AG04449 (cell line): ENCODE data around the gene BBS1.
"Not testable (repeated sequence)": the region's sequence is repeated elsewhere in the genome, so short reads cannot be mapped to it uniquely, and the experiment has no call there.

Source experiments
- CTCF ChIA-PET: fragments of 350-600 bp; formaldehyde crosslinking; extraction: SDS; loops from one replicate; lab custom pipeline; 2021; ENCODE audit warnings: antibody characterized with exemption; lab: Yijun Ruan, JAX
- POLR2A ChIA-PET: fragments of 400-600, 350-600 bp; formaldehyde crosslinking; extraction: SDS; loops from one replicate; lab custom pipeline; 2020; ENCODE audit warnings: antibody characterized with exemption, inconsistent platforms; lab: Yijun Ruan, JAX
- DNase-seq: peaks from one replicate; pipeline ENCODE4 v3.0.0-alpha.2; 2010; ENCODE audit warnings: low read depth, low spot score
- H3K4me3 ChIP-seq: 2 replicates; pipeline ENCODE4 v1.5.1; 2011; ENCODE audit warnings: low read depth, mild to moderate bottlenecking, control low read depth, low read length
- TF ChIP-seq, protein P1 (sequence below): IDR thresholded peaks from one replicate; pipeline ENCODE4 v1.5.1; 2011; ENCODE audit warnings: mild to moderate bottlenecking, moderate library complexity, low read length, control low read depth, inconsistent platforms; ENCODE audit not compliant: insufficient read depth; ENCODE audit errors: missing control alignments

BBS1 gene

DNA sequence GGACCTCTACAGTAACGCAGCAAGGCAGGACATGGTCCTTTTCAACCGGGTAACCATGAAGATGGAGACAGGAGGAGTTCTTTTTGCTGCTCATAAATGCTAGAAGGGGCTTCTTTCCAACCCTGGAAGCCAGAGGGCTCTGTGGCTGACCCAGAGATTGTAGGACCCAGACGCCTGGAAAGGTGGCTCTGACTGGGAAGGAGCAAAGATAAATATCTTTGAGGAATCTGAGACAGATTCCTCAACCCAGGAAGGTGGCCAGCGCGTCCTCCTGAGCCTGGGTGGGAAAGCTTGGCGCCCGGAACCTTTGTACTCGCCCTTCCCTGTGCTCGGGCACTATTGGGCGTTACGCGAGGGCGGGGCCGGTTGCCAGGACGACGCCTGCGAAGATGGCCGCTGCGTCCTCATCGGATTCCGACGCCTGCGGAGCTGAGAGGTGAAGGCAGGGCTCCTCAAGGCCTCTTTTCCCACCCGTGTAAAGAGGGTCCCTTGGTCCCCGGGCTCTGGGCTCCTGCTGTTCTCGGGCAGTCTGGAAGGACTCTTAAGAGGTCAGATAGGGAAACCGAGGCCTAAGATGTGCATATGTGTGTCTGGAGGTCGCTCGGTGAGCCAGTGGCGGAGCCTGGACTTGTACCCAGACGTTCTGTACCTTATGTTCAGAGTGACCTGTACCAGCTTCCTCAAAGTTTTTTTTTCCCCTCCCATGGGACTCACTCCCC is at the start of gene BBS1:
BBS1 (plus strand) TSS at position 365 of the 719 bp plus-strand sequence; CDS start at position 390, 25 bp downstream.
- peak within 1 kb of the TSS; percentile 87 for H3K4me3 ChIP-seq
- ChIA-PET POLR2A (interaction anchor here (0.6 to 1.5 kb wide), 5 partner anchors 12 to 168 kb away, joined by 3 to 6 read pairs (median 3); partner anchors contain the start of genes DPP3, RBM4B and ZDHHC24), CTCF (interaction anchor here (1.8 kb wide), 1 partner anchor 168 kb away, joined by 12 read pairs; the partner anchor contains the start of gene RBM4B)
- TF ChIP-seq, protein P1, sequence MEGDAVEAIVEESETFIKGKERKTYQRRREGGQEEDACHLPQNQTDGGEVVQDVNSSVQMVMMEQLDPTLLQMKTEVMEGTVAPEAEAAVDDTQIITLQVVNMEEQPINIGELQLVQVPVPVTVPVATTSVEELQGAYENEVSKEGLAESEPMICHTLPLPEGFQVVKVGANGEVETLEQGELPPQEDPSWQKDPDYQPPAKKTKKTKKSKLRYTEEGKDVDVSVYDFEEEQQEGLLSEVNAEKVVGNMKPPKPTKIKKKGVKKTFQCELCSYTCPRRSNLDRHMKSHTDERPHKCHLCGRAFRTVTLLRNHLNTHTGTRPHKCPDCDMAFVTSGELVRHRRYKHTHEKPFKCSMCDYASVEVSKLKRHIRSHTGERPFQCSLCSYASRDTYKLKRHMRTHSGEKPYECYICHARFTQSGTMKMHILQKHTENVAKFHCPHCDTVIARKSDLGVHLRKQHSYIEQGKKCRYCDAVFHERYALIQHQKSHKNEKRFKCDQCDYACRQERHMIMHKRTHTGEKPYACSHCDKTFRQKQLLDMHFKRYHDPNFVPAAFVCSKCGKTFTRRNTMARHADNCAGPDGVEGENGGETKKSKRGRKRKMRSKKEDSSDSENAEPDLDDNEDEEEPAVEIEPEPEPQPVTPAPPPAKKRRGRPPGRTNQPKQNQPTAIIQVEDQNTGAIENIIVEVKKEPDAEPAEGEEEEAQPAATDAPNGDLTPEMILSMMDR, result no peak
- peak; percentile 4 for DNase-seq

DNA sequence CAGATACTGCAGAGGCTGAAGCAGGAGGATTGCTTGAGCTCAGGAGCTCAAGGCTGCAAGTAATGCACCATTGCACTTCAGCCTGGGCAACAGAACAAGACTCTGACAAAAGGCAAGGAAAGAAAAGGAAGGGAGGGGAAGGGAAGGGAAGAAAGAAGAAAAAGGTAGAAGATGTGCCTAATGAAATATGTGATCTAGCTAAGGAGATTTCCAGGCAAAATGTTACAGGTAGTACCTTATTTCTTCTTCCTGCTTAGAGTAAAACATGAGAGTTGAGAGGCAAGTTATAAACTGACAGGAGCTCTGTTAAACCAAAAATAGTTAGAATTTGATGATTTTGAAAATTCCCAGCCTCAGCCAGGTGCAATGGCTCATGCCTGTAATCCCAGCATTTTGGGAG is 48.4 kb upstream of the BBS1 start:
- TF ChIP-seq, protein P1, result no peak
- ChIA-PET CTCF (interaction anchor here (0.7 to 1.4 kb wide), 6 partner anchors 23 to 216 kb away, joined by 3 to 7 read pairs (median 4); partner anchors contain the start of genes MRPL11 and RBM4B), POLR2A (no interaction called here)

DNA sequence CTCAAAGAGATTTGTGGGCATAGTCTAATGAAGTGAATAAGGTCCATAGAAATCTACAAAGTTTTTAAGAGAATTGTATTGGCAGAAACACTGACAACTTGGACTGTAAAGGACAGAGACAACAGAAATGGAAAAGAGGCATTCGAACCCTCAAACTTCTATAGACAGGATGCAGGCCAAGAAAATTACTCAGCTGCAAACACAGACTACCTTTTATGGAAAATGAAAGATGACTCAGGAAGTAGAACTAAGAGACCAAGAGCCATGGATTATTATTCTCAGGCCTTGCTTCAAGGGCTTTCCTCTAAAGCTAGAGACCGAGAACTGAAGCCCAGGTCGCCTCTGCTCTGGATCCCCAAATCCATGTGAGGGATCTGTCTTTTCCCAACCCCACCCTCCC is 47.5 kb upstream of the BBS1 start:
- ChIA-PET POLR2A (no interaction called here), CTCF (interaction anchor here (0.9 kb wide), 1 partner anchor 24 kb away, joined by 3 read pairs; the partner anchor contains the start of gene MRPL11)
- no peak for DNase-seq
- TF ChIP-seq, protein P1, result no peak
- H3K4me3 ChIP-seq, result no peak overlapping the region

More for the DNA sequence above, 48.4 kb upstream of the BBS1 start:
- no peak overlapping the region for H3K4me3 ChIP-seq
- DNase-seq, result no peak

DNA sequence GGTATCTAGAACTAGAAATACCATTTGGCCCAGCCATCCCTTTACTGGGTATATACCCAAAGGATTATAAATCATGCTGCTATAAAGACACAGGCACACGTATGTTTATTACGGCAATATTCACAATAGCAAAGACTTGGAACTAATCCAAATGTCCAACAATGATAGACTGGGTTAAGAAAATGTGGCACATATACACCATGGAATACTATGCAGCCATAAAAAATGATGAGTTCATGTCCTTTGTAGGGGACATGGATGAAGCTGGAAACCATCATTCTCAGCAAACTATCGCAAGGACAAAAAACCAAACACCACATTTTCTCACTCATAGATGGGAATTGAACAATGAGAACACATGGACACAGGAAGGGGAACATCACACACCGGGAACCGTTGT is 46.3 kb upstream of the BBS1 start:
- CTCF ChIA-PET, result interaction anchor here (1.2 to 1.4 kb wide), 2 partner anchors 25 to 214 kb away, joined by 3 read pairs; partner anchors contain the start of genes MRPL11 and RBM4B
- DNase-seq, POLR2A ChIA-PET: not testable (repeated sequence)

DNA sequence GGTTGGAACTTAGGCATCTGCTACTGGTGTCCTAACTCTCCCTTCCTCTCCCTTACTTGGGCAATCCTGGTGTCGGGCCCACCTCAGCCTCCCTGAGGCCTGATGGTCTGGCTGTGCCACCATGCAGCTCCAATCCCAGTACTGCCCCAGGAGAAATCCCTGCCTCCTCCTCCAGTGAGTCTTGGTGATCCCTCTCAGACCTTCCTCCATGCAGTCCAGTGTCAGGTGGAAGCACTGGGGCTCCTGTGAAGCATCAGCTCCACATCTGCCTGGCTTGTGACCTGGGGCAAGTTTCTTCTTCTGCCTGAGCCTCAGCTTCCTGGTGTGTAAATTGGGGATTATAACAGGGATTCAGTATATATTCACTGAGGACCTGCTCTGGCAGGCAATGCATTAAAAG is 45.5 kb upstream of the BBS1 start:
- TF ChIP-seq, protein P1, result no peak
- no peak for DNase-seq
- CTCF ChIA-PET, result interaction anchor here (0.7 to 2.3 kb wide), 5 partner anchors 9 to 213 kb away, joined by 3 to 8 read pairs (median 3); partner anchors contain the start of genes MRPL11 and RBM4B
- POLR2A ChIA-PET, result no interaction called here
- H3K4me3 ChIP-seq, result no peak overlapping the region

More for the DNA sequence above, 46.3 kb upstream of the BBS1 start:
- H3K4me3 ChIP-seq, result not testable (repeated sequence)

DNA sequence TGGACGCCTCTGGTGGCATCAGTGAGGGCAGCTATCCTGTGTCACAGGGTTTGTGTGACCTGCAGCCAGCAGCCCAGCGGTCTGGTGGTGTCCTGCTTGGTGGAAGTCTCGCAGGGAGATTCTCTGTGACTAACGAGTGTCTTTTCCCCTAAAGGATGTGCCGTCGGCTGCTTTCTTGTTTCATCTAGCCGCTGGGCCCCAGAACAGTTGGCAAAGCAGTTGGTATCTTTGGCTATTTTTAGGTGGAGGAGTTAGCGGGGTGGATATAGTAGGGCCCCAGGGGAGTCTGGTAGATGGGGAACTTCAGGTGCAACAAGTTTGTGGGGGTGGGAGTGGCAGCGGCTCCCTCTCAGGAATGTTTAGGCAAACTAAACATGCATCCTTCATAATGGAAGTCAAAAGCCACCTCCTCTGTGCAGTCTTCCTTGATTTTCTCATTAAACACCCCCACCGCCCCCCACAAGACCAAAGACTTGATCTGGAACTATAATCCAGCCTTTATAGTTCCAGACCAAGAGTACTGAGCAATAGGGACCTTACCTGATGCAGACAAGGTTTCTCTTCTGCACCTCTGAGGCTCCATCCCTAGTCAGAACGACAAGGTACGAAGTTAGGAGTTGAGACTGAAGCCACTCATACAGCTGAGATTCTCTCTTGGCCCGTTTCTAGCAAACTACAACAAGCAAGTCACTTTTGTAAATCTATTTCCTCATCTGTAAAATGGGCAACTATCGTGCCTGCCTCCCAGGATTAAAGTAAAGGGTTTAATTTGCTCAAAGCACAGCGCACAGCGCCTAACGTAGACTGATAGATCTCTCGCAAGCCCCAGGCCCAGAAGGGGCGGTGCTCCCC is 44.8 kb upstream of the BBS1 start:
- POLR2A ChIA-PET, result interaction anchor here (1.0 to 1.5 kb wide), 2 partner anchors 15 to 212 kb away, joined by 3 to 9 read pairs; partner anchors contain the start of genes DPP3 and RBM4B

More for the DNA sequence above, 44.8 kb upstream of the BBS1 start:
- peak overlapping the region; percentile 69 for H3K4me3 ChIP-seq
- CTCF ChIA-PET, result interaction anchor here (0.7 to 2.7 kb wide), 8 partner anchors 10 to 213 kb away, joined by 3 to 10 read pairs (median 4); partner anchors contain the start of genes MRPL11 and RBM4B
- TF ChIP-seq, protein P1, result no peak
- no peak for DNase-seq
